Subcutaneous adipose tissue (tissue), 4 donors: ENCODE measurements around the gene LTBP2. TPM values are rescaled to one million over a fixed set of nuclear protein-coding genes. Genes with fewer than 3 reads are reported as not detected.

Experiments used
- CTCF ChIP-seq: fragments of 450-650 bp; IDR thresholded peaks from one replicate; pipeline ENCODE4 v1.5.1; 2016; ENCODE audit warnings: low read depth, mild to moderate bottlenecking, control low read depth, antibody characterized with exemption, moderate library complexity
- total RNA-seq, 4 donors: library from RNA; depleted of rRNA; stranded (reverse); fragments of >200 nt; gene quantifications; one replicate each; pipeline ENCODE4 v1.1.0, GENCODE V29; 2016

LTBP2 gene
- total RNA-seq, 4 donors from 2014 or later, result 39.6 to 109 (median 64.3) TPM

DNA sequence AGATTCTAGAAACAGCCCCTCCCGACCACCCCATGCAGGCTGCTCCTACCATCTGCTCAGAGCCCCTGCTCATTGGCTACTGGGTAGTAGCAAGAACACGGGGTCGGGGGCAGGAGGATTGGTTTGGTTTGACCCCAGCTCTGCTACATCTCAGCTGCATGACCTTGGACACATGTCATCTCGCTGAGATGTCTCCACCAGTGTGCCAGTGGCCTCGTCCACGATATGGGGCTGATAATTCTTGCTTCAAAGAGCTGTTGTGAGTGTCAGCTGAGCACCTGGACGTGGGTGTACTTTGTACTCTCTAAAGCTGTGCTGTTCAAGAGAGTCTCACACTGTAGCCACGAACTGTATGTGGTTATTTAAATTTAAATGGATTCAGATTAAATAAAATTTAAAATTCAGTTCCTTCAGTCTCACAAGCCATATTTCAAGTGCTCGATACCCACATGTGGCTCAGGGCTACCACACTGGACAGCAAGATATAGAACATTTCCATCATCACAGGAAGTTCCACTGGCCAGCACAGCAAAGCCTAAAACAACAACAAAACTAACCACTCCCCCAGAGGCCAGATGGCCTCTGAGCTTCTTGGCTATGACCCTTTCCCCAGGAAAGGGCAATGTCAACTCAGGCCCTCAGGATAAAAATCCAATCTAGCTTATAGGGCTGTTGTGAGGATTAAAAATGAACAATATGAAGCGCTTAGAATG is 18.6 kb downstream of the LTBP2 start:
- TF ChIP-seq CTCF, result no peak

- TF ChIP-seq CTCF, result no peak
These were observed 19.4 kb downstream of the LTBP2 start for GRCh38 chr14:74592476-74593201.

GRCh38 chr14:74591899-74592298 is 20.1 kb downstream of the LTBP2 start:
- TF ChIP-seq CTCF, result no peak

GRCh38 chr14:74591394-74591793 is 20.6 kb downstream of the LTBP2 start:
- TF ChIP-seq CTCF, result no peak

DNA sequence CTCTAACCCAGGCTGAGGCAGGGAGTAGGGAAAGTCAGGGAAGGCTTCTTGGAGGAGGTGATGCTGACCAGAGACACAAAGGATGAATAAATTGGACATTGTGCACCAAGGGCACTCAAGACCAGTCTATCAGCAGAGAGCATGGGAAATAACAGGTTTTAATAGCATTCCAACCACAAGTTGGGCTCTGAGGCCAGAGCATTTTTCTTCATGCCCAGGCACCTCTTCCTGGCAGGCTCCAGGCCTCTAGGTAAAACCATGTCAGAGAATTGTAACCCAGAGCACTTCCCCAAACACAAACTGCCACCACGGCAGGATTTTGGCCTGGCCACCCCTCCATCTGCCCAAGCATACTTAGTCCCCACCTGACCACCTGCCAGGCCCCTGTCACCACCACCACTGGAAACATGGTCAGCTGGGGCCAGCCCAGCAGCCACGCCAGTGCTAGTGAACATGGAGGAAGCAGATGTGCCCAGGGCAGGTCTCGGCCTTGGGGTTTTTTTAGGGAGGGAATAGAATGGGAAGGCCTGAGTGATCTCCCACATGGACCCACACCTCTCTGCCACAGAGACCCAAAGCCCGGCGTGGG is 22.7 kb downstream of the LTBP2 start:
- no peak for TF ChIP-seq CTCF

DNA sequence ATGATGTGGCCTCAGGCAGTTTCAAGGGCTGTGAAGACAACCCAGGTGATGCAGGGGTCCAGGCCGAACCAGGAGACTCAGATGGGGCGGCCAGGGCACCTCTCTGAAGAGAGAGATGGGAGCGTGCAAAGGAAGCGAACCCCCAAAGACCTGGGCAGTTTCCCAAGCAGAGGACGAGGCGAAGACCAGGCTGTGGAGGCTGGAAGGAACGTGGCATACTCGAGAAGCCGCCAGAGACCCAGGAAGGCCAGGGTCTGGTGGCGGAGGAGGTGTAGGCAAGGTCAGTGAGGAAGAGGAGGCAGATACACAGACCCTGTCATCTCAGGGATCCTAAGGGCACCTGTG is 24.7 kb downstream of the LTBP2 start:
- no peak for TF ChIP-seq CTCF

DNA sequence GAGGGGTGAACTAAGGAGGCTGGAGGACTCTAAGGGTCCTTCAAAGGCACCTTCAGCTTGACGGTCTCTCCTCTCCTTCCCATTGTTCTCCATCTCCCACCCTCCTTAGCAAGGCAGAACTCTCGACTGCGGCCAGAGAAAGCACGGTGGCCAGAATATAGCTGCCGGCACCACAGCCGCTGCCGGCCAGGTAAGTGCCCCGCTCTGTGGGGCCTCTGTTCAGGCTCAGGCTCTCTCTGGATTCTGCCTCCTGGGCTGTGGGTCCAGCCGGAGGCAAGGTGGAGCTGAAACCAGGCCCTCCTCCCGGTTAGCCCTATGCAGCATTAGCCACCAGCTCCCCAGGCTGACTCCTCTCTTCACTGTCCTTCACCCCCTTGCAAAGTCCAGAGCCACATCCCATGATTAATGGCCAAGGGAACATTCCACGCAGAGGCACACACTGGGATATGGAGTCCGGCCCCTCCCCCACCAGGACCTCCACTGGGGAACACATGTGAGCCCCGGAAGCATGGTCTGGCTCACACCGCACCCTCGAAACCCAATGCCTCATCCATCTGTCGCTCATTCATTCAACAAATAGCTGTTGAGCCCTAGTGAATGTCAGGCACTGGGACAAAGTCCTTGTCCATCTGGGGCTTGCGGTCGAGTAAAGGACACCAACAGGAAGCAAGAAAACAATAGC is 25.2 kb downstream of the LTBP2 start:
- no peak for TF ChIP-seq CTCF
